Measurements from ENCODE around the gene SSC5D.

DNA sequence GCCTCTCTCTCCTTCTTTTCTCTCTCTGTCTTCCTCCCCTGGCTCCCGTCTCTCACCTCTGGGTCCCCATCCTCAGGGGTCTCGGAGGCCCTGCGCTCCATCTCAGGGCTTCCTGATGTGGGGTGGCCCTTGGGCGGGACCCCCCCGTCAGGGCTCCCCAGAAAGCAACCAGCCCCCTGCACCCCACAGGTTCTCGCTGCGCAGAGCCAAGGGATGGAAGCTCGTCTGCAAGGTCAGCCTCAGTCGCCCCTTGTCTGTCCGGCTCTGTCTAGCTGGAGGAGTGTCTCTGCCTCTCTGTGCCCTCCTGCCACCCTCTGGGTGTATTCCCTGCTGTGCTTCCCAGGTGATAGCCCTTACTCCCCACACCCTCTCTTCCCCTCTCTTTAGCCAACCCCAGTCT is 57.2 kb downstream of the SSC5D start, which contains the start of gene SBK3:
- TF ChIP-seq EZH2phosphoT487 (IDR thresholded peaks at IDR 0.05; ENCODE audit: borderline replicate concordance) = no peak
- TF ChIP-seq, protein P1, sequence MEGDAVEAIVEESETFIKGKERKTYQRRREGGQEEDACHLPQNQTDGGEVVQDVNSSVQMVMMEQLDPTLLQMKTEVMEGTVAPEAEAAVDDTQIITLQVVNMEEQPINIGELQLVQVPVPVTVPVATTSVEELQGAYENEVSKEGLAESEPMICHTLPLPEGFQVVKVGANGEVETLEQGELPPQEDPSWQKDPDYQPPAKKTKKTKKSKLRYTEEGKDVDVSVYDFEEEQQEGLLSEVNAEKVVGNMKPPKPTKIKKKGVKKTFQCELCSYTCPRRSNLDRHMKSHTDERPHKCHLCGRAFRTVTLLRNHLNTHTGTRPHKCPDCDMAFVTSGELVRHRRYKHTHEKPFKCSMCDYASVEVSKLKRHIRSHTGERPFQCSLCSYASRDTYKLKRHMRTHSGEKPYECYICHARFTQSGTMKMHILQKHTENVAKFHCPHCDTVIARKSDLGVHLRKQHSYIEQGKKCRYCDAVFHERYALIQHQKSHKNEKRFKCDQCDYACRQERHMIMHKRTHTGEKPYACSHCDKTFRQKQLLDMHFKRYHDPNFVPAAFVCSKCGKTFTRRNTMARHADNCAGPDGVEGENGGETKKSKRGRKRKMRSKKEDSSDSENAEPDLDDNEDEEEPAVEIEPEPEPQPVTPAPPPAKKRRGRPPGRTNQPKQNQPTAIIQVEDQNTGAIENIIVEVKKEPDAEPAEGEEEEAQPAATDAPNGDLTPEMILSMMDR (conservative IDR thresholded peaks at IDR 0.05; ENCODE audit: low read length) = no peak

Measured in Loucy (cell line).